Spinal cord (tissue), 10 donors: ENCODE data around the gene SALL2. TPM values are rescaled to one million over a fixed set of nuclear protein-coding genes. Genes with fewer than 3 reads are reported as not detected.
A peak's percentile ranks its signal among the peaks of the same experiment; 100 is the strongest.

ENCODE experiments used
- DNase-seq, 6 donors: peaks; one replicate each; pipeline versions ENCODE4 v3.0.0 to v3.0.0-alpha.2; 2013 to 2015; ENCODE audit warnings: low spot score in 6 of 6, low read depth in 4 of 6
- H3K27ac ChIP-seq: one replicate; pipeline ENCODE4 v1.5.1; 2013; ENCODE audit warnings: low read depth, low read length, control low read depth
- H3K27me3 ChIP-seq: one replicate; pipeline ENCODE4 v1.6.1; 2013; ENCODE audit warnings: low read length; ENCODE audit not compliant: control insufficient read depth, insufficient read depth
- H3K36me3 ChIP-seq: one replicate; pipeline ENCODE4 v1.6.1; 2013; ENCODE audit warnings: low read length; ENCODE audit not compliant: control insufficient read depth, insufficient read depth
- H3K4me1 ChIP-seq: one replicate; pipeline ENCODE4 v1.6.1; 2013; ENCODE audit warnings: low read length; ENCODE audit not compliant: control insufficient read depth, insufficient read depth
- H3K4me3 ChIP-seq: one replicate; pipeline ENCODE4 v1.5.1; 2013; ENCODE audit warnings: low read depth, low read length, control low read depth
- H3K9me3 ChIP-seq: one replicate; pipeline ENCODE4 v1.6.1; 2013; ENCODE audit warnings: low read length; ENCODE audit not compliant: control insufficient read depth, insufficient read depth
- WGBS: methylation state at CpG from one replicate; pipeline ENCODE4 v1.1.5; 2013; ENCODE audit warnings: missing lambda C conversion rate; ENCODE audit not compliant: insufficient coverage; 5-methylcytosine and 5-hydroxymethylcytosine counted together
- polyA plus RNA-seq, 2 donors: library from polyadenylated mRNA; unstranded; fragments of 120-200 nt; gene quantifications; one replicate each; pipeline ENCODE4 v1.2.1, GENCODE V29; 2013; ENCODE audit not compliant: insufficient read length in 2 of 2
- total RNA-seq, 2 donors: library from RNA; depleted of rRNA in 1 of 2; stranded (reverse); fragments of 120-200 nt in 1 of 2; fragments of >200 nt in 1 of 2; gene quantifications; one replicate each; pipeline versions ENCODE4 v1.2.3 to v1.2.4, GENCODE V29; 2013 to 2014
- donor health status: healthy.

The SALL2 gene
- total and polyA plus RNA-seq, 4 donors, result 36.9 to 158 (median 84.0) TPM

- H3K27me3 ChIP-seq, result no peaks in the 10 kb centered on the region
- WGBS, result 34% methylated on average over 5 of the region's 7 CpGs
- no peak overlapping the region for H3K27ac ChIP-seq
- DNase-seq, result peak in 1 of 6 donors; percentile 31
- H3K4me1 ChIP-seq, result peaks cover 3% of the 10 kb centered on the region
- no peak overlapping the region for H3K4me3 ChIP-seq
- H3K36me3 ChIP-seq, result no peaks in the 10 kb centered on the region
- H3K9me3 ChIP-seq, result no peaks in the 10 kb centered on the region
These were observed 17.4 kb upstream of the SALL2 start for GRCh38 chr14:21543521-21543960.

- Histone ChIP-seq H3K9me3 (no peaks in the 10 kb centered on the region), H3K27ac (no peak overlapping the region), H3K36me3 (no peaks in the 10 kb centered on the region), H3K27me3 (no peaks in the 10 kb centered on the region), H3K4me1 (peaks cover 12% of the 10 kb centered on the region), H3K4me3 (no peak overlapping the region)
- no peak for DNase-seq
- WGBS, result 90% methylated on average over 2 of the region's 9 CpGs
These were observed 15.4 kb upstream of the SALL2 start for GRCh38 chr14:21541413-21542074.

- peak overlapping the region; percentile 79 for H3K27ac ChIP-seq
- H3K36me3 ChIP-seq, result no peaks in the 10 kb centered on the region
- H3K4me1 ChIP-seq, result peaks cover 18% of the 10 kb centered on the region
- no peak overlapping the region for H3K4me3 ChIP-seq
- WGBS, result no CpG with 5 or more reads among the region's 3 CpGs
- H3K27me3 ChIP-seq, result no peaks in the 10 kb centered on the region
- H3K9me3 ChIP-seq, result no peaks in the 10 kb centered on the region
- DNase-seq, result peak in 3 of 6 donors; percentile 69 to 90 (median 88)
These were observed 13.2 kb upstream of the SALL2 start for GRCh38 chr14:21539189-21539940.

- Histone ChIP-seq H3K27ac (peak overlapping the region; percentile 84), H3K4me3 (peak overlapping the region; percentile 63)
These were observed 10.9 kb upstream of the SALL2 start for GRCh38 chr14:21537090-21537424.

GRCh38 chr14:21536418-21537089, 10.4 kb upstream of the SALL2 start:
- H3K9me3 ChIP-seq, result no peaks in the 10 kb centered on the region
- no peaks in the 10 kb centered on the region for H3K36me3 ChIP-seq
- H3K27me3 ChIP-seq, result no peaks in the 10 kb centered on the region
- DNase-seq, result peak in 3 of 6 donors; percentile 71 to 90 (median 83)
- H3K4me3 ChIP-seq, result peak overlapping the region; percentile 63
- H3K27ac ChIP-seq, result peak overlapping the region; percentile 84
- peaks cover 15% of the 10 kb centered on the region for H3K4me1 ChIP-seq
- 0% methylated on average over 18 of the region's 25 CpGs for WGBS

More at GRCh38 chr14:21537090-21537424, 10.9 kb upstream of the SALL2 start:
- H3K4me1 ChIP-seq, result peaks cover 15% of the 10 kb centered on the region
- H3K36me3 ChIP-seq, result no peaks in the 10 kb centered on the region
- no peaks in the 10 kb centered on the region for H3K27me3 ChIP-seq
- no peaks in the 10 kb centered on the region for H3K9me3 ChIP-seq
- WGBS, result 0% methylated on average over 3 of the region's 3 CpGs
- peak in 1 of 6 donors; percentile 59 for DNase-seq

- Histone ChIP-seq H3K4me3 (peak overlapping the region; percentile 63), H3K36me3 (no peaks in the 10 kb centered on the region), H3K9me3 (no peaks in the 10 kb centered on the region), H3K4me1 (peaks cover 15% of the 10 kb centered on the region), H3K27me3 (no peaks in the 10 kb centered on the region), H3K27ac (peak overlapping the region; percentile 84)
- 6% methylated on average over 4 of the region's 6 CpGs for WGBS
- no peak for DNase-seq
These were observed 9.6 kb upstream of the SALL2 start for GRCh38 chr14:21535545-21536417.

- Histone ChIP-seq H3K36me3 (no peaks in the 10 kb centered on the region), H3K27me3 (no peaks in the 10 kb centered on the region), H3K4me3 (peak overlapping the region; percentile 63), H3K4me1 (peaks cover 15% of the 10 kb centered on the region), H3K27ac (peak overlapping the region; percentile 61), H3K9me3 (no peaks in the 10 kb centered on the region)
- peak in 1 of 6 donors; percentile 64 for DNase-seq
- WGBS, result 60% methylated on average over 1 of the region's 4 CpGs
These were observed 8.4 kb upstream of the SALL2 start for GRCh38 chr14:21534576-21534975.

- H3K27ac ChIP-seq, result peak overlapping the region; percentile 6
- H3K9me3 ChIP-seq, result no peaks in the 10 kb centered on the region
These were observed 7.1 kb upstream of the SALL2 start for GRCh38 chr14:21533294-21533693.

GRCh38 chr14:21529515-21529914, 3.4 kb upstream of the SALL2 start:
- H3K4me3 ChIP-seq, result no peak overlapping the region
- no peak for DNase-seq
- WGBS, result no CpG with 5 or more reads among the region's 1 CpG
- peaks cover 17% of the 10 kb centered on the region for H3K4me1 ChIP-seq
- no peaks in the 10 kb centered on the region for H3K27me3 ChIP-seq
- H3K36me3 ChIP-seq, result peaks cover 9% of the 10 kb centered on the region
- H3K27ac ChIP-seq, result no peak overlapping the region
- H3K9me3 ChIP-seq, result no peaks in the 10 kb centered on the region

More at GRCh38 chr14:21533294-21533693, 7.1 kb upstream of the SALL2 start:
- no peak overlapping the region for H3K4me3 ChIP-seq
- peak in 1 of 6 donors; percentile 52 for DNase-seq
- H3K36me3 ChIP-seq, result no peaks in the 10 kb centered on the region
- peaks cover 15% of the 10 kb centered on the region for H3K4me1 ChIP-seq
- H3K27me3 ChIP-seq, result no peaks in the 10 kb centered on the region
